ENCODE measurements around the gene RPSA. TPM values are rescaled to one million over a fixed set of nuclear protein-coding genes. Genes with fewer than 3 reads are reported as not detected.

RPSA gene
- total and polyA plus RNA-seq, 9 of the 15 experiments (the other 6 are each of a cell fraction or from before 2014, with no cell fraction given), result 2,290 to 4,272 (median 2,730) TPM

- TF ChIP-seq HMGXB4 (CRISPR knock-in tag; IDR thresholded peaks at IDR 0.05), result peak; percentile 86; the same call in 1 of the 2 replicates
- TF ChIP-seq ATF1 (CRISPR knock-in tag; IDR thresholded peaks at IDR 0.05), result no peak
- TF ChIP-seq ATF1 (tag; IDR thresholded peaks at IDR 0.05), result peak; percentile 97
- no peak for TF ChIP-seq IFI16 (CRISPR knock-in tag; IDR thresholded peaks at IDR 0.05)
- no peak for TF ChIP-seq ARID3A (IDR thresholded peaks at IDR 0.05; ENCODE audit: borderline replicate concordance, low read depth, low read length)
- TF ChIP-seq MITF (IDR thresholded peaks at IDR 0.05), result peak; percentile 54; the same call in 1 of the 2 replicates
- TF ChIP-seq SREBF1 (IDR thresholded peaks at IDR 0.05; ENCODE audit: borderline replicate concordance, low read depth, low read length), result no peak
- no peak; the same call in 1 of the 2 replicates for TF ChIP-seq ZNF316 (IDR thresholded peaks at IDR 0.05)
- no peak for TF ChIP-seq RBM39 (optimal IDR thresholded peaks at IDR 0.05; ENCODE audit: low read depth, low read length)
- TF ChIP-seq ZNF507 (tag; conservative IDR thresholded peaks at IDR 0.05), result no peak
- TF ChIP-seq SMAD1 (IDR thresholded peaks at IDR 0.05; ENCODE audit: low read depth, low read length, partially characterized antibody), result peak; percentile 95
- peak; percentile 85 for TF ChIP-seq CTBP1 (IDR thresholded peaks at IDR 0.05; ENCODE audit: borderline replicate concordance)
- TF ChIP-seq, protein P1, sequence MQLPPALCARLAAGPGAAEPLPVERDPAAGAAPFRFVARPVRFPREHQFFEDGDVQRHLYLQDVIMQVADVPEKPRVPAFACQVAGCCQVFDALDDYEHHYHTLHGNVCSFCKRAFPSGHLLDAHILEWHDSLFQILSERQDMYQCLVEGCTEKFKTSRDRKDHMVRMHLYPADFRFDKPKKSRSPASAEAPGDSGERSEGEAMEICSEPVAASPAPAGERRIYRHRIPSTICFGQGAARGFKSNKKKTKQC (CRISPR knock-in tag; IDR thresholded peaks at IDR 0.05), result peak; percentile 97
- 0 out of 2 replicates have a peak, but pooled peaks have one; percentile 48 for TF ChIP-seq ZNF311 (CRISPR knock-in tag; IDR thresholded peaks at IDR 0.05)
- TF ChIP-seq BRD9 (IDR thresholded peaks at IDR 0.05; ENCODE audit: low read depth, partially characterized antibody), result peak; percentile 58
- 0 out of 2 replicates have a peak, but pooled peaks have one; percentile 11 for TF ChIP-seq ZNF57 (CRISPR knock-in tag; IDR thresholded peaks at IDR 0.05)
- TF ChIP-seq ILK (tag; IDR thresholded peaks at IDR 0.05; ENCODE audit: borderline replicate concordance, low read depth), result no peak
- peak; percentile 89 for TF ChIP-seq ZNF766 (CRISPR knock-in tag; conservative IDR thresholded peaks at IDR 0.05)
- TF ChIP-seq ZNF175 (CRISPR knock-in tag; IDR thresholded peaks at IDR 0.05; ENCODE audit: low read depth), result peak; percentile 42; the same call in 1 of the 2 replicates
Observed at GRCh38 chr3:39406368-39407258, at the start of gene RPSA (continued).
